22Rv1 (cell line): ENCODE measurements around the gene IQGAP2.

Source experiments
- H3K27ac ChIP-seq: fragments of 450-650 bp; 2 replicates; pipeline ENCODE4 v1.5.1; 2017
- ZFX ChIP-seq: fragments of 450-650 bp; IDR thresholded peaks from 2 replicates; pipeline ENCODE4 v1.6.1; 2017; ENCODE audit warnings: antibody characterized with exemption, borderline replicate concordance
- TF ChIP-seq, protein P1 (sequence below): fragments of 450-650 bp; IDR thresholded peaks from 2 replicates; pipeline ENCODE4 v1.5.1; 2017; ENCODE audit warnings: mild to moderate bottlenecking

IQGAP2 gene

DNA sequence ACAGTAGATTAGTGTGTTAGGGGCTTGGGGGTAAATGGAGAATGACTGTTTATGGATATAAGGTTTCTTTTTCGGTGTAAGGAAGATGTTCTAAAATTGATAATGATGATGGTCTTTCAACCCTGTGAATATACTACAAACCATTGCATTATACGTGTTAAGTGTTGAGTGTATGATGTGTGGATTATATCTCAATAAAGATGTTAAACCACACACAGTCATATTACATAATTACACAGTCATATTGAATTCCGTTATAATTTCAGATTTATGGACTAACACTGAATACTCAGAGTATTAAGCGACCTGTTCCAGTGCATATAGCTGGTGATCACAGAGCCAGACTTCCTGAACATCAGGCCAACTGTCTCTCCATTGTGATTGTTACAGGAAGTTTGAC lies 152.0 kb downstream of the IQGAP2 start:
- TF ChIP-seq ZFX, result no peak
- TF ChIP-seq, protein P1, sequence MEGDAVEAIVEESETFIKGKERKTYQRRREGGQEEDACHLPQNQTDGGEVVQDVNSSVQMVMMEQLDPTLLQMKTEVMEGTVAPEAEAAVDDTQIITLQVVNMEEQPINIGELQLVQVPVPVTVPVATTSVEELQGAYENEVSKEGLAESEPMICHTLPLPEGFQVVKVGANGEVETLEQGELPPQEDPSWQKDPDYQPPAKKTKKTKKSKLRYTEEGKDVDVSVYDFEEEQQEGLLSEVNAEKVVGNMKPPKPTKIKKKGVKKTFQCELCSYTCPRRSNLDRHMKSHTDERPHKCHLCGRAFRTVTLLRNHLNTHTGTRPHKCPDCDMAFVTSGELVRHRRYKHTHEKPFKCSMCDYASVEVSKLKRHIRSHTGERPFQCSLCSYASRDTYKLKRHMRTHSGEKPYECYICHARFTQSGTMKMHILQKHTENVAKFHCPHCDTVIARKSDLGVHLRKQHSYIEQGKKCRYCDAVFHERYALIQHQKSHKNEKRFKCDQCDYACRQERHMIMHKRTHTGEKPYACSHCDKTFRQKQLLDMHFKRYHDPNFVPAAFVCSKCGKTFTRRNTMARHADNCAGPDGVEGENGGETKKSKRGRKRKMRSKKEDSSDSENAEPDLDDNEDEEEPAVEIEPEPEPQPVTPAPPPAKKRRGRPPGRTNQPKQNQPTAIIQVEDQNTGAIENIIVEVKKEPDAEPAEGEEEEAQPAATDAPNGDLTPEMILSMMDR, result no peak
- no peak overlapping the region for H3K27ac ChIP-seq

DNA sequence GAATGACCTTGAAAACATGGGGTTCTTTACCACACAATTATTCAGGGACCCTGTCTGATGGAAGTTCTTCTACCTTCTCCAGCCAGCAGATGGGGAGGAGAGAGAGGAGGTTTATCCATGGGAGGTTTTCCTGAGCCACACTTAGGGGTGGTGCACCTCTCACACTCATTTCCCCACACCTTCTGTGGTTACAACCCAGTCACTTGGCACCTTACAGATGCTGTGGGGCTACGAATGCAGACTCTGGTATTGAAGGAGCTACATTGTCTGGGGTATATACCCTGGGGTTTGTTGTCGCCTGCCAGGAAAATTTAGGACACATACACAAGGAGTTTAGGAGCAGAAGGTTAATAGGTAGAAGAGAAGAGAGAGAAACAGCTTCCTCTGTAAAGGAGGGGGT lies 152.6 kb downstream of the IQGAP2 start:
- TF ChIP-seq ZFX, result no peak
- TF ChIP-seq, protein P1, result no peak

DNA sequence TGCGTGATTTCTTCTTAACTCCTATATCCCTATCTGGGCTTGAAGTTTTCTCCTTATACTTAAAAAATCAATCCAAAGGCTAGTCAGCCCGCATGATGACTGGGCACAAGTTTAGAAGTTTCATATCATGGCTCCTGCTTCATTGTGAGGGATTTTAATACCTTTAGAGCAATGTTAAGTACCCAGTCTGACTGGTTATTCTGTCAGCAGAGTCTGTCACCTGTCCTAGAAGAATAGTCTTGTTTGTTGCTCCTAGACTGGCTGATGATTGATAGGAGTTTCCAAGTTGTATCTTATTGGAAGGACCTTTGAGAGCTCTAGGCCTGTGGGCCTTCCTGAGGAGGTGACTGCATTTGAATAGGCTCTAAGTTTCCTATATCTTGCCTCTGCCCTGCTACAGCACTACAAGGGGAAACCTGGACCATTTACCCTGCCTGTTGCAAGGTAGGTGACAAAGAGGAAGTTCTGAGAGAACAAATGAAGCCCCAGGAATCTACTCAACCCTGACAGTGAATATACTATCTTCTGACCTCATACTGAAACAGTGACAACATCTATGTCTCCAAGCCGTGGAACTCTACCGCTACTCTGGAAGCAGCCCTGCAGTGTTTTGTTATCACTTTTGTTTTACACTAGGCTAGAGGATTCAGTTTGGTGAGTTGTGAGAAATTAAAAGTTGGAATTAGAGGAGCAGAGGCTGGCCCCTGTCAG lies 153.6 kb downstream of the IQGAP2 start:
- TF ChIP-seq, protein P1, result no peak
- no peak overlapping the region for H3K27ac ChIP-seq

More for the DNA sequence above, 152.6 kb downstream of the IQGAP2 start:
- no peak overlapping the region for H3K27ac ChIP-seq

DNA sequence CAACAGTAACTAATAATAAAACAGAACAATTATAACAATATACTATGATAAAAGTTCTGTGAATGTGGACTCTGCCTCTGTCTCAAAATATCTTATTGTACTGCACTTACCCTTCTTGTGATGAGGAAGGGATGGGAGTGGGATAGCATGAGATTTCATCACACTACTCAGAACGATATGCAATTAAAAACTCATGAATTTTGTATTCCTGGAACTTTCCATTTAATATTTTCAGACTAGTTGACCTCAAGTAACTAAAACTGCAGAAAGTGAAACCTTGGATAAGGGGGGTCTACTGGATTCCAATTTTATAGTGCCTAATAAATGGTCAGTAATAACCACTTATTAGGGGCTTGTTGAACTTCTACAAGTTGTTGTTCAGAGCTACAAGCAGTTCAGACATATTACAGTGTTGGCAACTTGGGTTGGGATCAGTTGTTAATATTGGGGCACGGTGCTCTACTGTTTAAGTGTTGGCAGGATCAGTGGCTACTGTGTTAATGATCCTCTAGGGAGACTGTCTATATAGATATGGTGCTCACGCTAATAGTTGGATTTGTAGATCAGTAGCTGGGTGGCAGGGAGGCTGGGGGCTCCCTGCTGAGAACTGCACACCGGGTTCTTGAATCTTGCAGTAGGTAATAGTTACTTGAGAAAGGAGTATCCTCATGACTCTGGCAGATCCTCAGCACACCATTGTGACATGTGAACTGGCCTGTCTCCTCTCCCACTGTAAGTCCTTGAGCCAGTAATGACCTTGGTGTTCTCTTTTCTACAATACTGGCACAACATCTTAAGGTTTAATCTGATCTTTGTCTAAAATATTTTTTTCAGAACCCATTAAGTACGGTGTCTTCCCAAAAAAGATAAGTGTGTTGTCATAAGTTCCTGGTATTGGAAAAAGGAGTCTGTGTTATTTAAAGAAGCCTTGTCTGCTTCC lies 158.1 kb downstream of the IQGAP2 start:
- no peak overlapping the region for H3K27ac ChIP-seq
- TF ChIP-seq, protein P1, result no peak
- no peak for TF ChIP-seq ZFX

DNA sequence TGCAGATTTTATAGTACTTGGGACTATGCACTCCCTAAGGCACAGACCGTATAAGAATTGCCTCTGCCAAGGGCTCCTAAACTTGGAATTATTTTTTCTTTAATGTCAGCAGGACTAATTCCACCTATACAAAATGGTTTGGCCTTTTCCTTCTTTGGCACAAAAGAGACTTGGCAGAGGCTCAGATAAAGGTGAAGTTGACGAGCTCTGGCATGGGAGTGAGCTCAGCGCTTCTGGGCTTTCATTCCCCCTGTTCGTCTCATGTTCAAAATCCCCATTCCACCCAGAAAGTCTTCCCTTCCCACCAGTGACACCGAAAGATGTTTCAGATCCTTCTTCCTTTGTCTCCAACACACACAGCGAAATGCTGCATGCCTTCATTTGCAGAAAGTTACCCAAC lies 158.9 kb downstream of the IQGAP2 start:
- H3K27ac ChIP-seq, result no peak overlapping the region
- TF ChIP-seq ZFX, result no peak
- TF ChIP-seq, protein P1, result no peak

DNA sequence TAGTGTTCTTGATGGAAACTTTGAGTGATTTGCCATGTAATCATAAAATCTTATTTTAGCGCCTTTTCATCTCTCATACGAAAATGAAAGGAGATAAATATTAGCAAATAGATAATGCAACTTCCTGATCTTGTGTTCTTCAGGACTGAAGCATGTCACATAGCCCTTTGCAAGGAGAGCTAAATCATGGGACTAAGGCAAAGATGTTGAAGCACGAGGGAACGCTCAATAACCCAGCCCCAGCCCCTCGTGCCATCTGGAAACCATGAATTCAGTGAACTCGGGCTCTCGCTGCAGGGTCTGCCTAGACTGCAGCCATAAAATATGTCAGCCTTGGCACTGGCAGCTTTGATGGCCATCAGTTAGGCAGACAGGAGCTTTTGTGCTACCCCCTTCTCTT lies 161.9 kb downstream of the IQGAP2 start:
- TF ChIP-seq, protein P1, result no peak
- no peak for TF ChIP-seq ZFX
- H3K27ac ChIP-seq, result no peak overlapping the region

DNA sequence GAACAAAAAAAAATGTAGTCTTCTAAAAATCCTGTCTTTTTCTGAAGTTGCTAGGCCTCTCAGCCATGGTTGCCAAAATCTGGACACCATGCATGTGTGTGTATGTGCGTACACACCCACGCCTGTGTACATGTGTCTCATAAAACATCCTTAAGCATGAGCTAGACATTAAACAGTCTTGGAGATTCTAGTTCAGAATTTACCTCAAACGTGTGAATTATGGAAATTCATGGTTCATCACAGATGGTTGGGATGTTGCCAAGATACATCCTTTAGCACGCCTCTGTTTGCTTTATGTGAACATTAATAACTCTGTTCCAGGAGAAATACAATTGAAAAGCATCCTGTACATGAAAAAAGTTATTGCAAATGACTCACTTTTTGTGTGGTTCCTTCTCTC lies 167.1 kb downstream of the IQGAP2 start:
- H3K27ac ChIP-seq, result no peak overlapping the region
- TF ChIP-seq, protein P1, result no peak
- no peak for TF ChIP-seq ZFX
